Psoas muscle (tissue), 8 donors: ENCODE measurements around the gene EYS. TPM values are rescaled to one million over a fixed set of nuclear protein-coding genes. Genes with fewer than 3 reads are reported as not detected.

ENCODE experiments used
- ATAC-seq, 4 donors: fragments of 200-7000 bp; cut with Tn5 transposase; one replicate each; pipeline ENCODE4 v1.9.1; 2020; ENCODE audit warnings: moderate library complexity in 3 of 4, mild to moderate bottlenecking in 2 of 4
- DNase-seq, 2 donors: peaks; one replicate each; pipeline ENCODE4 v3.0.0-alpha.2; 2020
- H3K27ac ChIP-seq: fragments of 200-600 bp; one replicate; pipeline ENCODE4 v1.8.0; 2022
- H3K27me3 ChIP-seq, 3 donors: fragments of 200-600 bp in 1 of 3; one replicate each; pipeline versions ENCODE4 v1.6.1 to v1.8.0; 2013 to 2022; ENCODE audit warnings: low read length in 2 of 3, mild to moderate bottlenecking in 2 of 3, moderate library complexity in 1 of 3; ENCODE audit not compliant: insufficient read depth in 3 of 3
- H3K36me3 ChIP-seq, 2 donors: fragments of 200-600 bp in 1 of 2; one replicate each; pipeline versions ENCODE4 v1.6.1 to v1.8.0; 2013 to 2022; ENCODE audit warnings: low read depth in 1 of 2, mild to moderate bottlenecking in 1 of 2, moderate library complexity in 1 of 2; ENCODE audit not compliant: insufficient read depth in 1 of 2
- H3K4me1 ChIP-seq: fragments of 200-600 bp; one replicate; pipeline ENCODE4 v1.8.0; 2022
- H3K4me3 ChIP-seq: fragments of 200-600 bp; one replicate; pipeline ENCODE4 v1.8.0; 2022; ENCODE audit warnings: mild to moderate bottlenecking
- H3K9me3 ChIP-seq: fragments of 200-600 bp; one replicate; pipeline ENCODE4 v1.8.0; 2022
- WGBS, 3 donors: extraction: QIAGEN DNeasy Blood & Tissue Kit; methylation state at CpG; one replicate each; pipeline versions ENCODE4 v1.1.6 to v1.1.7; 2013; 5-methylcytosine and 5-hydroxymethylcytosine counted together
- intact Hi-C, 2 donors: fragments of 100-400 bp; cut with DNase I; formaldehyde crosslinking; loops; one replicate each; pipeline versions ENCODE4 v1.11.0 to v1.14.2; 2022
- polyA plus RNA-seq, 3 donors: library from polyadenylated mRNA; stranded (reverse); fragments of 200-250 nt; gene quantifications; one replicate each; pipeline ENCODE4 v1.2.3, GENCODE V29; 2013
- total RNA-seq, 4 donors: library from RNA; stranded (reverse); fragmentation: NEBNext Ultra II Directional in 2 of 4; extraction: Animal tissue kit (Norgen Biotek cat#: 25700) in 2 of 4; gene quantifications; one replicate each; pipeline versions ENCODE4 v1.2.1 to v1.2.4, GENCODE V29; 2021 to 2023
- TF ChIP-seq, protein P1 (sequence below): fragments of 200-600 bp; IDR thresholded peaks from one replicate; pipeline ENCODE4 v1.8.0; 2022; ENCODE audit warnings: antibody characterized with exemption
- donor health status: healthy with polysubstance abuse.
- donor health status: DM: no; HTN: no; CAD: no; lungs with moderate emphysema.
- donor health status: Bipolar disorder and iron deficiency.
- donor health status: healthy.
- donor health status: DM: yes; HTN: yes; CAD: no.
- donor health status: DM: no; HTN: no; CAD: no.
- donor health status: DM: no; HTN: no; CAD: no.
- donor health status: DM: yes; HTN: yes; CAD: no.

EYS gene
- total and polyA plus RNA-seq, 7 donors, result under 0.01 TPM; not detected in 6

DNA sequence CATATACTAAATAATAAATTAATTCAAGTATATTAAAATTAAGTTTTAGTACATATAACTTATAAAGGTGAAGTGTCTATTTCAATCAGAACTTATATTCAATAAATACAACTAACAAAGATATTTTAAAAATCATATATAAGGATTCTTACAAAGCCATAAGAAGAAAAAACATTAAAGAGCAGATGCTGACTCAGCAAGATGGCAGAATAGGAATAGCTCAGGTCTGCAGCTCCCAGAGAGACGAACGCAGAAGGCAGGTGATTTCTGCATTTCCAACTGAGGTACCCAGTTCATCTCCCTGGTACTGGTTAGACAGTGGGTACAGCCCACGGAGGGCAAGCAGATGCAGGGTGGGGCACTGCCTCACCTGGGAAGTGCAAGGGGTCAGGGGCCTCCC lies 811.1 kb downstream of the EYS start:
- intact Hi-C loops, result no loop called here
- Histone ChIP-seq H3K9me3 (no peaks in the 10 kb centered on the region), H3K4me1 (no peaks in the 10 kb centered on the region), H3K4me3 (no peak overlapping the region), H3K27ac (no peak overlapping the region), H3K27me3 (no peaks in the 10 kb centered on the region), H3K36me3 (no peaks in the 10 kb centered on the region)
- no peak for DNase-seq
- ATAC-seq, result no peak
- WGBS, 3 donors, result 72 to 90% (median 73%) methylated on average over 3 of the region's 3 CpGs
- TF ChIP-seq, protein P1, sequence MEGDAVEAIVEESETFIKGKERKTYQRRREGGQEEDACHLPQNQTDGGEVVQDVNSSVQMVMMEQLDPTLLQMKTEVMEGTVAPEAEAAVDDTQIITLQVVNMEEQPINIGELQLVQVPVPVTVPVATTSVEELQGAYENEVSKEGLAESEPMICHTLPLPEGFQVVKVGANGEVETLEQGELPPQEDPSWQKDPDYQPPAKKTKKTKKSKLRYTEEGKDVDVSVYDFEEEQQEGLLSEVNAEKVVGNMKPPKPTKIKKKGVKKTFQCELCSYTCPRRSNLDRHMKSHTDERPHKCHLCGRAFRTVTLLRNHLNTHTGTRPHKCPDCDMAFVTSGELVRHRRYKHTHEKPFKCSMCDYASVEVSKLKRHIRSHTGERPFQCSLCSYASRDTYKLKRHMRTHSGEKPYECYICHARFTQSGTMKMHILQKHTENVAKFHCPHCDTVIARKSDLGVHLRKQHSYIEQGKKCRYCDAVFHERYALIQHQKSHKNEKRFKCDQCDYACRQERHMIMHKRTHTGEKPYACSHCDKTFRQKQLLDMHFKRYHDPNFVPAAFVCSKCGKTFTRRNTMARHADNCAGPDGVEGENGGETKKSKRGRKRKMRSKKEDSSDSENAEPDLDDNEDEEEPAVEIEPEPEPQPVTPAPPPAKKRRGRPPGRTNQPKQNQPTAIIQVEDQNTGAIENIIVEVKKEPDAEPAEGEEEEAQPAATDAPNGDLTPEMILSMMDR, result no peak

DNA sequence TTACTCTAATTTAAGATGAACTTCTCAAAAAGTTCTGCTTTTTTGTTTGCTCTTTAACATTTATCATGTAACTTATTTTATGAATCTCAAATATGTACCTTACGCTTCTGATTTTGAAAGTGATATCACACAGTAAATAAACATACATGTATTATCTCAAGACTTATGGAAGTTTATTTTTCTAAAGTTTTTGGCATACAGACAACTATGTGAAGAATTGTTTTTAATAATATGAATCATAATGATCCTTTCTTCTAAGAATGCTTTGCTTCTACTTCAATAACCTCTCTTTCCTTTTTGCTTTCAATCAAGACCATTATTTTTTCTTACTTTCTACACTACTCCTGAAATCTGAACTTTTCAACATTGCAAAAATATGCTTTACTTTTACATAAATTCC lies 816.4 kb downstream of the EYS start:
- TF ChIP-seq, protein P1, result no peak
- ATAC-seq, result no peak

DNA sequence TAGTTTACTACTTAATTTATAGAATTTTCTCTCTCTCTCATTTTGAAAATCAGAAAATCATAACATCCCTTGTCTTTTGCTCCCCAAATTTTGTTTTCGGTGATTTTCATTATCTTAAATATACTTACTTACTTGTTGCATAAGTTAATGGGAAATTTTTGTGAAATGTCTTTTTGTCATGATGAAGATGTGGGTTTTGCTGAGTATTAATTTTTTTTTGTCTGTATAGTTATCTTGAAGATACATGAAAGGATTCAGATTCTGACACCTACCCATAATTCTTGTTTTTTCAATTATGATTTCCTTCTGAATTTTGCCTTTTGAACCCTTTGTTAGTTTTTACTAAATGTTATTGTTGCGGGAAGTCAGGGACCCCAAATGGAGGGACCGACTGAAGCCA lies 817.9 kb downstream of the EYS start:
- ATAC-seq (no peak), DNase-seq (no peak)
- H3K9me3 ChIP-seq, result no peaks in the 10 kb centered on the region
- intact Hi-C loops, result no loop called here
- H3K27me3 ChIP-seq, result no peaks in the 10 kb centered on the region
- no peak overlapping the region for H3K4me3 ChIP-seq
- H3K36me3 ChIP-seq, result no peaks in the 10 kb centered on the region
- no peak overlapping the region for H3K27ac ChIP-seq
- no peaks in the 10 kb centered on the region for H3K4me1 ChIP-seq
- 62 to 93% (median 82%) methylated on average over 3 of the region's 3 CpGs for WGBS, 3 donors
- TF ChIP-seq, protein P1, result no peak

More for the DNA sequence above, 816.4 kb downstream of the EYS start:
- intact Hi-C loops, result no loop called here
- Histone ChIP-seq H3K9me3 (no peaks in the 10 kb centered on the region), H3K27me3 (no peaks in the 10 kb centered on the region), H3K4me3 (no peak overlapping the region), H3K36me3 (no peaks in the 10 kb centered on the region), H3K27ac (no peak overlapping the region), H3K4me1 (no peaks in the 10 kb centered on the region)
- 83 to 95% (median 92%) methylated on average over 1 of the region's 1 CpG for WGBS, 3 donors
- DNase-seq, result no peak

DNA sequence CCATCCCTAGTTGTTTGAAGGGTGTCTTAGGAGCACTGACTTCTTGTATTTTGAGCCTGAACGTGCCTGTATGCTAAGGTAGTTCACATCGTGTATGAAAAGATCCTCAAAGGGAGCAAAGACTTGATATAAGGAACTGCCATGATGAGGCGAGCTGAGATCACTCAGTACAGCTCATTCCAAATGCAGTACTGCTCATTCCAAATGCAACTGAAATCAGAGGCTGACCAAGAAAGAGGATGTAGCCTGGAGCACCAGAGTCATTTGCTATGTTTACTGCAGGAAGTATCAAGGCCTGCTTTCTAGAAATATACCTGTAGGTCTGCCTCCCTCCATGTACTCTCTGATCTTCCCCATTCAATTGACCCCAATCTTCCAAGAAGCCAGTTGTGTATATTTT lies 832.2 kb downstream of the EYS start:
- intact Hi-C loops, result no loop called here
- TF ChIP-seq, protein P1, result no peak
- 68 to 75% (median 69%) methylated on average over 3 of the region's 3 CpGs for WGBS, 3 donors

DNA sequence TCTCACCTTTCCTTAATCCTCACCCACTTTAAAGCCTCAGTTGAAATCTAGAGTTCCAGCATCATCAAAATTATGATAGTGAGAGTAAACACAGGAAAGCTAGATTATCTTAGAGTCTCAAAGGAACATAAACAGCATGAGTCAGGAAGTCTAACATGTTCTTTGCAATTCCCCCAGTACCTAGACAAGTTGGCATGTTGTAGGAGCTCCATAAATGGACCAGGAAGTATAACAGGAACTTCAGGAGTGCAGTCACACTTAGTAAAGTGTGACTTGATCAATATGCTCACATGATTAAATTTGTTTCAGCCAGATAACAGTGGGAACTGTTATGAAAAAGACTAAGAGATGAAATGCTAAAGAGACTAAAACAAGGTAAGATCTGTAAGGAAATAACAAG lies 834.4 kb downstream of the EYS start:
- TF ChIP-seq, protein P1, result no peak
- no peaks in the 10 kb centered on the region for H3K36me3 ChIP-seq
- no peaks in the 10 kb centered on the region for H3K4me1 ChIP-seq
- no peak for ATAC-seq
- intact Hi-C loops, result no loop called here
- no peak overlapping the region for H3K27ac ChIP-seq
- DNase-seq, result no peak
- H3K4me3 ChIP-seq, result no peak overlapping the region
- no peaks in the 10 kb centered on the region for H3K27me3 ChIP-seq
- no peaks in the 10 kb centered on the region for H3K9me3 ChIP-seq

More for the DNA sequence above, 832.2 kb downstream of the EYS start:
- no peak overlapping the region for H3K27ac ChIP-seq
- ATAC-seq, result no peak
- no peaks in the 10 kb centered on the region for H3K27me3 ChIP-seq
- DNase-seq, result no peak
- H3K36me3 ChIP-seq, result no peaks in the 10 kb centered on the region
- no peak overlapping the region for H3K4me3 ChIP-seq
- H3K9me3 ChIP-seq, result no peaks in the 10 kb centered on the region
- H3K4me1 ChIP-seq, result no peaks in the 10 kb centered on the region
